WTC11 (cell line): ENCODE measurements around the gene CEP72. TPM values are rescaled to one million over a fixed set of nuclear protein-coding genes. Genes with fewer than 3 reads are reported as not detected.
"Not testable (repeated sequence)": the region's sequence is repeated elsewhere in the genome, so short reads cannot be mapped to it uniquely, and the experiment has no call there.

ENCODE experiments used
- ATAC-seq: fragments of 200-7000 bp; cut with Tn5 transposase; 2 replicates; pipeline ENCODE4 v1.10.0; 2021; ENCODE audit warnings: mild to moderate bottlenecking, moderate library complexity
- CTCF ChIA-PET: fragments of 300-600 bp; sonication (Branson Sonifier 250); formaldehyde crosslinking; loops from one replicate; lab custom pipeline; 2021; ENCODE audit warnings: antibody characterized with exemption; lab: Charles Lee
- POLR2A ChIA-PET: fragments of 350-600 bp; sonication (Branson Sonifier 250); formaldehyde crosslinking; loops from one replicate; lab custom pipeline; 2021; ENCODE audit warnings: antibody characterized with exemption; lab: Charles Lee
- DNase-seq: peaks from one replicate; pipeline ENCODE4 v3.0.0; 2021; ENCODE audit warnings: low spot score
- H3K27ac Mint-ChIP-seq: 2 replicates; pipeline ENCODE4 v1.8.0; 2021; ENCODE audit warnings: mixed read lengths
- H3K27me3 Mint-ChIP-seq: 2 replicates; pipeline ENCODE4 v1.8.0; 2021; ENCODE audit warnings: low read depth, mild to moderate bottlenecking, moderate library complexity, mixed read lengths
- H3K36me3 Mint-ChIP-seq: 2 replicates; pipeline ENCODE4 v1.8.0; 2021; ENCODE audit warnings: mixed read lengths
- H3K4me1 Mint-ChIP-seq: 2 replicates; pipeline ENCODE4 v1.8.0; 2022; ENCODE audit warnings: mixed read lengths
- H3K4me3 Mint-ChIP-seq: 2 replicates; pipeline ENCODE4 v1.8.0; 2021; ENCODE audit warnings: mild to moderate bottlenecking, moderate library complexity, mixed read lengths
- H3K9me3 Mint-ChIP-seq: 2 replicates; pipeline ENCODE4 v1.8.0; 2021; ENCODE audit warnings: mixed read lengths
- ATF1 ChIP-seq: sonication (generic); formaldehyde crosslinking; IDR thresholded peaks from 2 replicates; pipeline ENCODE4 v1.8.1; 2023; ENCODE audit warnings: mild to moderate bottlenecking, moderate library complexity, missing genetic modification reagents
- CREB1 ChIP-seq: sonication (generic); formaldehyde crosslinking; IDR thresholded peaks from 2 replicates; pipeline ENCODE4 v1.8.0; 2023; ENCODE audit warnings: mild to moderate bottlenecking, missing genetic modification reagents
- CREM ChIP-seq: sonication (generic); formaldehyde crosslinking; IDR thresholded peaks from 2 replicates; pipeline ENCODE4 v1.8.1; 2022; ENCODE audit warnings: mild to moderate bottlenecking, missing genetic modification reagents, moderate library complexity
- ETV6 ChIP-seq: sonication (generic); formaldehyde crosslinking; IDR thresholded peaks from 2 replicates; pipeline ENCODE4 v1.8.1; 2022; ENCODE audit warnings: mild to moderate bottlenecking, missing genetic modification reagents
- FOXJ3 ChIP-seq: sonication (generic); formaldehyde crosslinking; IDR thresholded peaks from 2 replicates; pipeline ENCODE4 v1.9.0; 2021; ENCODE audit warnings: missing genetic modification reagents, mild to moderate bottlenecking, borderline replicate concordance
- FOXK1 ChIP-seq: sonication (generic); formaldehyde crosslinking; IDR thresholded peaks from 2 replicates; pipeline ENCODE4 v1.8.0; 2022; ENCODE audit warnings: mild to moderate bottlenecking, moderate library complexity, missing genetic modification reagents
- GRHL2 ChIP-seq: fragments of 250-450 bp; sonication (Bioruptor Pico); IDR thresholded peaks from 2 replicates; pipeline ENCODE4 v1.8.0; 2022; ENCODE audit warnings: mild to moderate bottlenecking, moderate library complexity; ENCODE audit not compliant: insufficient replicate concordance, severe bottlenecking
- KAT7 ChIP-seq: sonication (generic); formaldehyde crosslinking; IDR thresholded peaks from 2 replicates; pipeline ENCODE4 v1.8.1; 2023; ENCODE audit warnings: missing genetic modification reagents, mild to moderate bottlenecking, borderline replicate concordance
- NFE2L1 ChIP-seq: sonication (generic); formaldehyde crosslinking; IDR thresholded peaks from 2 replicates; pipeline ENCODE4 v1.8.1; 2023; ENCODE audit warnings: missing genetic modification reagents
- NR2C2 ChIP-seq: sonication (generic); formaldehyde crosslinking; IDR thresholded peaks from 2 replicates; pipeline ENCODE4 v1.8.0; 2022; ENCODE audit warnings: mild to moderate bottlenecking, missing genetic modification reagents
- NR3C1 ChIP-seq: sonication (generic); formaldehyde crosslinking; conservative IDR thresholded peaks from 2 replicates; pipeline ENCODE4 v1.8.1; 2023; ENCODE audit warnings: low read depth, mild to moderate bottlenecking, missing genetic modification reagents
- PRRX2 ChIP-seq: fragments of 250-450 bp; sonication (Bioruptor Pico); IDR thresholded peaks from 2 replicates; pipeline ENCODE4 v1.8.0; 2021; ENCODE audit warnings: mild to moderate bottlenecking
- SMAD4 ChIP-seq: sonication (generic); formaldehyde crosslinking; IDR thresholded peaks from 2 replicates; pipeline ENCODE4 v1.8.0; 2022; ENCODE audit warnings: mild to moderate bottlenecking, missing genetic modification reagents
- ZNF219 ChIP-seq: sonication (generic); formaldehyde crosslinking; IDR thresholded peaks from 2 replicates; pipeline ENCODE4 v1.8.0; 2023; ENCODE audit warnings: missing genetic modification reagents, mild to moderate bottlenecking, borderline replicate concordance
- ZNF317 ChIP-seq: sonication (generic); formaldehyde crosslinking; IDR thresholded peaks from 2 replicates; pipeline ENCODE4 v1.8.1; 2023; ENCODE audit warnings: low read depth, mild to moderate bottlenecking, moderate library complexity, missing genetic modification reagents, borderline replicate concordance
- ZNF396 ChIP-seq: fragments of 250-450 bp; sonication (Bioruptor Pico); IDR thresholded peaks from 2 replicates; pipeline ENCODE4 v1.8.0; 2021; ENCODE audit warnings: mild to moderate bottlenecking, moderate library complexity, borderline replicate concordance
- ZNF671 ChIP-seq: fragments of 250-450 bp; sonication (Bioruptor Pico); IDR thresholded peaks from 2 replicates; pipeline ENCODE4 v1.8.0; 2021; ENCODE audit warnings: mild to moderate bottlenecking
- total RNA-seq: library from RNA; stranded (reverse); gene quantifications from 3 replicates; pipeline ENCODE4 v1.2.3, GENCODE V29; 2021
- TF ChIP-seq, protein P1 (sequence below): sonication (generic); formaldehyde crosslinking; IDR thresholded peaks from 2 replicates; pipeline ENCODE4 v1.8.1; 2023; ENCODE audit warnings: mild to moderate bottlenecking, missing genetic modification reagents, borderline replicate concordance
- TF ChIP-seq, protein P2 (sequence below): fragments of 250-450 bp; sonication (Bioruptor Pico); IDR thresholded peaks from 2 replicates; pipeline ENCODE4 v1.9.0; 2021; ENCODE audit warnings: moderate library complexity, mild to moderate bottlenecking, inconsistent platforms, borderline replicate concordance
- TF ChIP-seq, protein P3 (sequence below): sonication (generic); formaldehyde crosslinking; IDR thresholded peaks from 2 replicates; pipeline ENCODE4 v1.8.1; 2023; ENCODE audit warnings: mild to moderate bottlenecking, missing genetic modification reagents, moderate library complexity
- TF ChIP-seq, protein P4 (sequence below): sonication (generic); formaldehyde crosslinking; IDR thresholded peaks from 2 replicates; pipeline ENCODE4 v1.8.1; 2023; ENCODE audit warnings: mild to moderate bottlenecking, missing genetic modification reagents, moderate library complexity
- TF ChIP-seq, protein P5 (sequence below): sonication (generic); formaldehyde crosslinking; IDR thresholded peaks from 2 replicates; pipeline ENCODE4 v1.8.1; 2022; ENCODE audit warnings: mild to moderate bottlenecking, missing genetic modification reagents, moderate library complexity, borderline replicate concordance

Gene CEP72
- total RNA-seq, 1 experiment from 2014 or later, result 26.6 TPM

DNA sequence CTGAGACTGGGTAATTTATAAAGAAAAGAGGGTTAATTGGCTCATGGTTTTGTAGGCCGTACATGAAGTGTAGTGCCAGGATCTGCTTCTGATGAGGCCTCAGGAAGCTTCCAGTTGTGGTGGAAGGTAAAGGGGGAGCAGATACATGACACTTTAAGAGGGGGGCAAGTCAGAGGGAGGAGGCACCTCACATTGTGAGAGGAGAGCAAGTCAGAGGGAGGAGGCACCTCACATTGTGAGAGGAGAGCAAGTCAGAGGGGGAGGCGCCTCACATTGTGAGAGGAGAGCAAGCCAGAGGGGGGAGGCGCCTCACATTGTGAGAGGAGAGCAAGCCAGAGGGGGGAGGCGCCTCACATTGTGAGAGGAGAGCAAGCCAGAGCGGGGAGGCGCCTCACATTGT is 7.0 kb upstream of the CEP72 start:
- H3K9me3 Mint-ChIP-seq, CTCF ChIA-PET, DNase-seq, H3K36me3 Mint-ChIP-seq, H3K4me3 Mint-ChIP-seq, H3K4me1 Mint-ChIP-seq, H3K27ac Mint-ChIP-seq, POLR2A ChIA-PET, ATAC-seq, H3K27me3 Mint-ChIP-seq: not testable (repeated sequence)

DNA sequence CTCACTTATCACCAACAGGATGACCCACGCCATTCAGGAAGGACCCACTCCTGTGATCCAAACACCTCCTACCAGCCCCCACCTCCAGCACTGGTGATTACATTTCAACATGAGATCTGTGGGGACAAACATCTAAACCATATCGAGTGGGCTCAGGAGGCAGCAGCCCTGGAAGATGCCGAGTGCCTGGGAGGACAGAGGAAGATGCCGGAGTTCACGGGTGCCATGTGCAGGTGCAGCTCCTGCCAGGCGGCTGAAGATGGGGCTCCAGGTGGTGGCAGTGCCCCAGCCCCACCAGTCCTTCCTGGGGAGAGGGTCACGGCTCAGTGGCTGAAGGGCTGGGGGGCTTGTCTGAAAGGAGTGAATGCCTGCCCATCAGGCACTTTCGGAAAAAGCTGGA is 6.1 kb upstream of the CEP72 start:
- TF ChIP-seq NR3C1 (CRISPR knock-in tag) (no peak), ZNF671 (no peak), ATF1 (CRISPR knock-in tag) (no peak), KAT7 (no peak), ZNF396 (CRISPR knock-in tag) (no peak), FOXK1 (CRISPR knock-in tag) (no peak), CREB1 (CRISPR knock-in tag) (no peak), FOXJ3 (no peak), ETV6 (no peak), NR2C2 (CRISPR knock-in tag) (no peak), ZNF219 (CRISPR knock-in tag) (no peak), SMAD4 (CRISPR knock-in tag) (no peak), ZNF317 (CRISPR knock-in tag) (no peak)
- TF ChIP-seq, protein P1, sequence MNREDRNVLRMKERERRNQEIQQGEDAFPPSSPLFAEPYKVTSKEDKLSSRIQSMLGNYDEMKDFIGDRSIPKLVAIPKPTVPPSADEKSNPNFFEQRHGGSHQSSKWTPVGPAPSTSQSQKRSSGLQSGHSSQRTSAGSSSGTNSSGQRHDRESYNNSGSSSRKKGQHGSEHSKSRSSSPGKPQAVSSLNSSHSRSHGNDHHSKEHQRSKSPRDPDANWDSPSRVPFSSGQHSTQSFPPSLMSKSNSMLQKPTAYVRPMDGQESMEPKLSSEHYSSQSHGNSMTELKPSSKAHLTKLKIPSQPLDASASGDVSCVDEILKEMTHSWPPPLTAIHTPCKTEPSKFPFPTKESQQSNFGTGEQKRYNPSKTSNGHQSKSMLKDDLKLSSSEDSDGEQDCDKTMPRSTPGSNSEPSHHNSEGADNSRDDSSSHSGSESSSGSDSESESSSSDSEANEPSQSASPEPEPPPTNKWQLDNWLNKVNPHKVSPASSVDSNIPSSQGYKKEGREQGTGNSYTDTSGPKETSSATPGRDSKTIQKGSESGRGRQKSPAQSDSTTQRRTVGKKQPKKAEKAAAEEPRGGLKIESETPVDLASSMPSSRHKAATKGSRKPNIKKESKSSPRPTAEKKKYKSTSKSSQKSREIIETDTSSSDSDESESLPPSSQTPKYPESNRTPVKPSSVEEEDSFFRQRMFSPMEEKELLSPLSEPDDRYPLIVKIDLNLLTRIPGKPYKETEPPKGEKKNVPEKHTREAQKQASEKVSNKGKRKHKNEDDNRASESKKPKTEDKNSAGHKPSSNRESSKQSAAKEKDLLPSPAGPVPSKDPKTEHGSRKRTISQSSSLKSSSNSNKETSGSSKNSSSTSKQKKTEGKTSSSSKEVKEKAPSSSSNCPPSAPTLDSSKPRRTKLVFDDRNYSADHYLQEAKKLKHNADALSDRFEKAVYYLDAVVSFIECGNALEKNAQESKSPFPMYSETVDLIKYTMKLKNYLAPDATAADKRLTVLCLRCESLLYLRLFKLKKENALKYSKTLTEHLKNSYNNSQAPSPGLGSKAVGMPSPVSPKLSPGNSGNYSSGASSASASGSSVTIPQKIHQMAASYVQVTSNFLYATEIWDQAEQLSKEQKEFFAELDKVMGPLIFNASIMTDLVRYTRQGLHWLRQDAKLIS (CRISPR knock-in tag), result no peak
- TF ChIP-seq, protein P2, sequence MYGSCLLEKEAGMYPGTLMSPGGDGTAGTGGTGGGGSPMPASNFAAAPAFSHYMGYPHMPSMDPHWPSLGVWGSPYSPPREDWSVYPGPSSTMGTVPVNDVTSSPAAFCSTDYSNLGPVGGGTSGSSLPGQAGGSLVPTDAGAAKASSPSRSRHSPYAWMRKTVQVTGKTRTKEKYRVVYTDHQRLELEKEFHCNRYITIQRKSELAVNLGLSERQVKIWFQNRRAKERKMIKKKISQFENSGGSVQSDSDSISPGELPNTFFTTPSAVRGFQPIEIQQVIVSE (CRISPR knock-in tag), result no peak
- TF ChIP-seq, all 79 proteins: peak for 0
- DNase-seq (no peak), ATAC-seq (no peak)
- Mint-ChIP-seq H3K36me3 (no peaks in the 10 kb centered on the region), H3K4me1 (no peaks in the 10 kb centered on the region), H3K27ac (no peak overlapping the region), H3K4me3 (no peak overlapping the region), H3K9me3 (no peaks in the 10 kb centered on the region), H3K27me3 (peaks cover 3% of the 10 kb centered on the region; the same call in 1 of the 2 replicates)
- ChIA-PET CTCF (no interaction called here), POLR2A (no interaction called here)

DNA sequence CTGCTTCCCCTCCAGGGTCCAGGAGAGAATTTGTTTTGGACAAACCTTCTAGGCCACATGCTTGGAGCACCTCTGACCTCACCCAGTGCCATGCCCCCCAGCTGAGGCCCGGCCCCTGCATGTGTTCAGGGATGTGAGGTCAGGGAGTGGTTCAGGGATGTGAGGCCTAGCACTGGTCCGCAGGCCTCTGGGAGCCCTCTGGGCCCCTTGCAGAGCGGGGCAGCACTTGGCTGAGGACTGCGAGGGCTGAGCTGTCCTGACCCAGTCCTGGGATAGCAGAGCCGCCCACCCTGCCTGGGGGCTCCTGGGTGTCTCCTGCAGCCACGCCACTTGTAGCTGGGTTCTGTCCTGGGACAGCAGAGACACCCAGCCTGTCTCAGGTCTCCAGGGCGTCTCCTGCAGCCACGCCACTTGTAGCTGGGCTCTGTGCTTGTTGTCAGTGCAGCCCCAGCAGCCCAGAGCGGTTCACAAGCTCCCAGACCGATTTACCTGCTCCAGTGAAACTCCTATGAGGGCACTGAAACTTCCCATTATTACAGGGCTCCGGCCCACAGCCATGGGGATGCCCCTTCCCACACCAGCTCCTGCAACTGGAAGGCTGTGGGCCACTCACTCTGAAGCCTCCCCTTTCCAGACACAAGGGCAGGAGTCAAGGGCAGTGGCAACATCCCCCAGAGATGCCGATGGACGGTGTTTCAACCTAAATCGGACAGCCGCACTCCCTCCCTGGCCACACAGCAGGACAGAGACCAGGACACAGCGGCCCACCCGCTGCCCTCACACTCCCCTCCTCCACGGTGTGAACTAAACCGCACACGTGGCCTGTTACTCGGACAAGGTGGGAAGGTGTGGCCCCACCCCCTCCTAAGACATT is 5.4 kb upstream of the CEP72 start:
- no peak for ATAC-seq
- no peak for DNase-seq
- CTCF ChIA-PET, result interaction anchor here (1.5 kb wide), 1 partner anchor 160 kb away, joined by 4 read pairs; no protein-coding TSS in a partner anchor
- POLR2A ChIA-PET, result no interaction called here
- Mint-ChIP-seq H3K36me3 (no peaks in the 10 kb centered on the region), H3K27ac (no peak overlapping the region), H3K27me3 (peaks cover 3% of the 10 kb centered on the region; the same call in 1 of the 2 replicates), H3K9me3 (no peaks in the 10 kb centered on the region), H3K4me3 (no peak overlapping the region), H3K4me1 (0 out of 2 replicates have a peak, but pooled peaks cover 3% of the 10 kb centered on the region)
- TF ChIP-seq NFE2L1 (CRISPR knock-in tag), result no peak
- TF ChIP-seq, protein P3, sequence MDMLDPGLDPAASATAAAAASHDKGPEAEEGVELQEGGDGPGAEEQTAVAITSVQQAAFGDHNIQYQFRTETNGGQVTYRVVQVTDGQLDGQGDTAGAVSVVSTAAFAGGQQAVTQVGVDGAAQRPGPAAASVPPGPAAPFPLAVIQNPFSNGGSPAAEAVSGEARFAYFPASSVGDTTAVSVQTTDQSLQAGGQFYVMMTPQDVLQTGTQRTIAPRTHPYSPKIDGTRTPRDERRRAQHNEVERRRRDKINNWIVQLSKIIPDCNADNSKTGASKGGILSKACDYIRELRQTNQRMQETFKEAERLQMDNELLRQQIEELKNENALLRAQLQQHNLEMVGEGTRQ (CRISPR knock-in tag), result no peak
- TF ChIP-seq, protein P2 (CRISPR knock-in tag), result no peak
- TF ChIP-seq PRRX2, result no peak
- TF ChIP-seq ZNF671, result no peak
- no peak for TF ChIP-seq CREM (CRISPR knock-in tag)
- TF ChIP-seq, protein P4, sequence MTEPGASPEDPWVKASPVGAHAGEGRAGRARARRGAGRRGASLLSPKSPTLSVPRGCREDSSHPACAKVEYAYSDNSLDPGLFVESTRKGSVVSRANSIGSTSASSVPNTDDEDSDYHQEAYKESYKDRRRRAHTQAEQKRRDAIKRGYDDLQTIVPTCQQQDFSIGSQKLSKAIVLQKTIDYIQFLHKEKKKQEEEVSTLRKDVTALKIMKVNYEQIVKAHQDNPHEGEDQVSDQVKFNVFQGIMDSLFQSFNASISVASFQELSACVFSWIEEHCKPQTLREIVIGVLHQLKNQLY (CRISPR knock-in tag), result no peak
- TF ChIP-seq GRHL2 (CRISPR knock-in tag), result no peak
- TF ChIP-seq, protein P5, sequence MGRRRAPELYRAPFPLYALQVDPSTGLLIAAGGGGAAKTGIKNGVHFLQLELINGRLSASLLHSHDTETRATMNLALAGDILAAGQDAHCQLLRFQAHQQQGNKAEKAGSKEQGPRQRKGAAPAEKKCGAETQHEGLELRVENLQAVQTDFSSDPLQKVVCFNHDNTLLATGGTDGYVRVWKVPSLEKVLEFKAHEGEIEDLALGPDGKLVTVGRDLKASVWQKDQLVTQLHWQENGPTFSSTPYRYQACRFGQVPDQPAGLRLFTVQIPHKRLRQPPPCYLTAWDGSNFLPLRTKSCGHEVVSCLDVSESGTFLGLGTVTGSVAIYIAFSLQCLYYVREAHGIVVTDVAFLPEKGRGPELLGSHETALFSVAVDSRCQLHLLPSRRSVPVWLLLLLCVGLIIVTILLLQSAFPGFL, result no peak
